ENCODE results near the gene EGFR.

Gene EGFR

GRCh38 chr7:55043691-55044370 lies 25.0 kb downstream of the EGFR start:
- DNase-seq: no peak

- no peak for DNase-seq
Measured at GRCh38 chr7:55044371-55044717, 25.5 kb downstream of the EGFR start.

GRCh38 chr7:55044791-55045190 lies 26.0 kb downstream of the EGFR start:
- no peak for DNase-seq

DNA sequence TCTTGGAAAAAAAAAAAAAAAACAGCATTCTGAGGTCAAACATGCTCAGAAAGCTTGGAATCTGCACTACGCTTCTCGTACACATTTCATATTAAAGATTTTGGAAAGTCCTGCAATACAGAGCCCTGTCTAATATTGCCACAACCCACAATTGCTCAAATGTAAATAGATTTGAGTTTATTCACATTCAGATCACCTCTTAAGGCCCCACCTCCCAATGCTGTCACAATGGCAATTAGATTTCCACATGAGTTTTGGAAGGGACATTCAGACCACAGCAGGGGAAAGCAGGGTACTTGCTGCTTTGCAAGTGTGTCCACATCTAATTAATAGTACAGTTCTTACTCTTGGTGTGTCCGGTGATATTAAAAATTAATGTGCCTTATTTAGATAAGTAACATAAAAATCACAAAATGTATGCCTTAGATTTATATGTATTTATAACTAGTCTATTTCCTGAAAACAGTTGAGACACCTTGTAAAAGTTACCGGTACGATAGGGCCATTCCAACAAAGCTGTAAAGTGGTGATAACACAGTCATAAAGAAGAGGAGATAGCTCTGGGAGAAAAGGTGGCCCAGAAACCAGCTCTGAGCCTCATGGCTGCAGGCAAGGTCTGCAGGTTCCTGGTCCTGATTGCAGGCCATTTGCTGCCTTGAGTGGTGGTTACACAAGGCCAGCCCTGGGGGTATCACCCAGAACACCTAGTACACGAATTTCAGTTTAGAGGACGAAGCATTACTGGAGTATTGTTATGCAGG lies 27.9 kb downstream of the EGFR start:
- no peak for DNase-seq

GRCh38 chr7:55048221-55048859 lies 29.5 kb downstream of the EGFR start:
- peak; percentile 29 to 63 for DNase-seq

GRCh38 chr7:55050281-55050680 lies 31.5 kb downstream of the EGFR start:
- DNase-seq: no peak

DNA sequence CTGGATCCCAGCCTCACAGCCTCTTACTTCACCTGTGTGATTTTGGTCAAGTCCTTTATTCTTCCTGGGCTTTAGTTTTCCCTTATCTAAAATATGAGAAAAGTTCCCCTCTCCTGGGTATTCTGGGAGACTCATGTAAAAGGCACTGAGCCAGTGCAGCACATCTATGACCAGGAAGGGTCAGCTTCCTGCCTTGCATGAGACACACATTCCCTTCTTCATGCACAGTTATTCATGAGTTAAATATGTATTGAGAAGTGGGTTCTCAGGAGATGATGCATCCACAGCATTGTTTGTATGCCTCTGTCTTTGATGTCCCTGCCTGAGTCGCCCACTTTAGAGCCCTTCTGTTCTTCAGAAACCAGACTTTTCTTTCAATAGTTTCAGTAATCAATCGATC lies 33.3 kb downstream of the EGFR start:
- DNase-seq: no peak

DNA sequence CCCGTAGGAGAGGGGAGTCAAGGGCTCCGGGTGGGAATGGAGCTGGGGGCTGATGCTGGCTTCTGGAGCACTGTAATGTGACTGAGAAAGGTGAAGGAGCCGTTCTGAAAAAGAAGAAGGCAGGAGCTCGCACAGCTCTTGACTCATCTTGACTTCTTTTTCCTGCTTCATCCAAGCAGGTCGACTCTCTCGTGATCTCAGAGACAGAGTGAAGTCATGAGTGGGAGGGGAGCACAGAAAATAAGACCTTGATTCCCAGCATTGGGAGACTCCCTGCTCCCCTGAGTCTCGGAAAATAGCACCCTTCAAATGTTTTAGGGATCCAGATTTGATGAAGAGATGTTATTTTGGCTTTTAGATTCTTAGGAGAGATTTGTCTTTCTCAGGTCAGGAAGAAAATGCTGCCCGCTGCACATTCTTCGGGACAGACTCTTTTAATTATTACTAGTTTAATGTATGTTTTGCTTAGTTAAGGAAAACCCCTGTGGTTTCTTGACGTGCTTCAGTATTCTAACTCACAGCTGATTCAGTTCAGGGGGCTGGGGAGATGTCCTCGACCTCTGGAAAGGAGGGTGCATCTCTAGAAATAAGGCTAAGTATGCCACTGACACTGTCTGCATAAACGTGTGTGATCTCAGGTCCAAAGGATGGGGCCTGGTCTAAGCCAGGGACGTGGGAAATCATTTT lies 34.1 kb downstream of the EGFR start:
- DNase-seq: no peak

GRCh38 chr7:55053651-55054571 lies 35.1 kb downstream of the EGFR start:
- DNase-seq: no peak

DNA sequence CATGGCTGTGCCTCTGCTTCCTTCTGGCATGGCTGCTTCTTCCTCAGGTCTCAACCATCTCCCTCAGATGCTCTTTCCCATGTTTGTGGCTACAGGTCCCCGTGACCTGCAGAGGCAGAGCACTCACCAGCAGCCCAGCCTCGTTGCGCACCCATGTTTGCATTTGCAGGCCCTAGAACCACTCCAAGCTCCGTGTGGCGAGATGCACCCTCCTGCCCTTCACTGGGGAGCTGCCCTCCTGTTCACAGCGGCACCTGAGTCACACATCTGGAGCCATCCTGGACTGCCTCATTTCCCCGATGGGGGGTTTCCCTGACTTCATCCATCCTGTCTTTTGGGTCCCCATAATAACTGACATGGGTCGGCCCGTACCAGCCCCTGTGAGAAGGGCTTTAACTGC lies 35.9 kb downstream of the EGFR start:
- no peak for DNase-seq

DNA sequence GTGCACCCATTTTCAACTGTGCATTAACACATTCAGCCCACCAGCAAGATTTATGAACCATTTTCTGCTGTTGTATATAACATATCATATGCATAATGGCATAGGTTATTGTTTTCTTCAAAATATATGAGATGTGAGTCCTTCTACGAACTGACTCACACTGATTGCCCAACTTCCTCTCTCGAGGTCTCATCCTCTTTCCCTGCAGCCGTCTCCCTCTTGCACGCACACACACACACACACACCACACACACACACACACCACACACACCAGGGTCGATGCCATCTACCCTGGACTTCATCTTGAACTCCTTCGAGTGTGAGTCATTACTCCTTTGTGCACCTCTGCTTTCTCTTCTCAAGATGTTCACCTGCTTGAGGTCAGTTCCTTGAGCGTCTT lies 36.7 kb downstream of the EGFR start:
- no peak for DNase-seq

GRCh38 chr7:55056068-55056467 lies 37.3 kb downstream of the EGFR start:
- DNase-seq: no peak

- no peak for DNase-seq
Measured at GRCh38 chr7:55056577-55057480, 38.0 kb downstream of the EGFR start.

- DNase-seq: no peak
Measured at GRCh38 chr7:55058314-55058713, 39.5 kb downstream of the EGFR start.

DNA sequence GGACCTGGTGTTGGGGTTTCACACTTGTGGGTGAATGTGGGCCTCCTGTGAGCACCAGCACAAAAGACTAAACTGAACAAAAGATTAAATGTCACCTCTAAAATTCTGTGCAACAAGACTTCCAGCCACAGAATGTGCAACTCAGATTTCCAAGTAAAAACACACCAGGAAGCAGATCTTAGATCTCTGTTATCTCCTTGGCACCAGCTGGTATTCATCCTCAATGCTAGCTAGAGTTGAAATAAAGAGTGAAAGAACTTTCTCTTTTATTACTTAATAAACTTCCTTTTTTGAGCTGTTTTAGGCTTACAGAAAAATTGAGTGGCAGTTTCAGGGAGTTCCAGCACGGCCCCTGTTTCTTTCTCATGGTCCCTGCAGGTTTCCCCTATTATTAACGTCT lies 40.2 kb downstream of the EGFR start:
- DNase-seq: no peak

DNA sequence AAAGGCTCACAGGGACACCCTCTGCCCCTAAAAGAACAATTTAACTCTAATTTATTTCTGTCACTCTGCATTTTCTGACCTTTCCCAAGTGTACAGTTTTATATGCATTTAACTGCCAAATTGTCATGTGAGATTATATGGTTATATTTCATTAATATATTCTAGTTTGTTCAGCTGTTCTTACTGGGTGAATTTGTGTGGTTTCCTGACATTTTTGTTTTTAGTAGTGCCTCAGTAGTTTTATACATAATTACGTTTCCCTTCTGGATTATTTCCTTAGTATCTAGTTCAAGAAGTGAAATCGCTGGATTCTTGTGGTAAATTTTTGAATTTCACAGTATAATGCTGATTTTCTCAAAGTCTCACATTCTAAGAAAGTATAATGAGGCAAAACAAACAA lies 41.3 kb downstream of the EGFR start:
- no peak for DNase-seq

- DNase-seq: no peak
Measured at GRCh38 chr7:55060636-55061022, 41.8 kb downstream of the EGFR start.

DNA sequence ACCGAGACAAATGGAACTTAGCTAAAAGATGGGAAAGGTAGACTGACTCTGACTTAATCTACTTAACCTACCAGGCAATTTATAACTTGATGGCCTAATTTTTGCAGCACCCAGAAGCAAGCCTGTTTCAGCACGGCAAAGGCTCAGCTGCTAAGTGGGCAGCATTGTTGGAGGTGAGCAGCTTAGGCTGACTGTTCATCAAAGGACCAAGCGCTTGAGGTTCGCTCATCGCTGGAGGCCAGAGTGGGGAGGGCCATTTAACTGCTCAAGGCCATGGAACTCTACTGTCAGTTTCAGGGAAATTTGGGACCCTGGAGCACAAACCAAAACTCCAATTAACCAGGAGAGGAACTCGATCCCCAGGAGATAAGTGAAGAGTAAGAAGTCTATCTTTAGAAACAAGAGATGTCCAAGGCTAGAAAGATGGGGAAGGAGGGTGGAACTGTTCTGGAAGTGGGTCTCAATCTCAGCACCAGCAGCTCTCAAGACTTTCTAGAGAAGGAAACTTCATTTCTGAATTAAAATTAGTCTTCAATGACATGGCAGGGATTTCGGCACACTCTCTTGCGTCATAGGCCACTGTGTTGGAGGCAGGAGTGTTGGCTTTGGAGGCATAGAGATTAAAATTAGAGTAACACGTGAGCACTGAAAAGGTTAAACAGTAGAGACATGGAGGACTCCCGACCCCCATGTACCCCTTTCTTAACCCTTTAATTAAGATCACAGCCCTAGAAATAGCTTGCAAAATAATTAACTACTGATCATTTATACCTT lies 43.1 kb downstream of the EGFR start:
- no peak for DNase-seq

DNA sequence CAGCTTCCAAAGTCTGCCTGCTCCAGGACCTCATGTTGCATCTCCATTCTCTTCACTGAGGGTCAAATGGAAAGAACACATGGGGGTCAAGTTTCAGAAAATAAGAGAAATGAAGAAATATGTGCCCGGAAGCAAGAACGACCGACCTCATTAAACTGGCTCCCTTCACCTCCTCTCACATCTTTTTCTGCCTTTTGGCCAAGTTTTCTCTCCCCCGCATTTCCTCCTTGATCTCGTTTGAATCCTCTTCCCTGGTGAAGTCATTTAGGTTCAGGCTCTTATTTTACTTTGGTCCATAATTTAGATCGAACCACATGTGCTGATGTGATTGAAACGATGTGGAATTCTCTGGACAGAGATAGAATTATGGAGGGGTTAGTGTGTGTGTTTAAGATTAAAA lies 44.2 kb downstream of the EGFR start:
- DNase-seq: no peak

DNA sequence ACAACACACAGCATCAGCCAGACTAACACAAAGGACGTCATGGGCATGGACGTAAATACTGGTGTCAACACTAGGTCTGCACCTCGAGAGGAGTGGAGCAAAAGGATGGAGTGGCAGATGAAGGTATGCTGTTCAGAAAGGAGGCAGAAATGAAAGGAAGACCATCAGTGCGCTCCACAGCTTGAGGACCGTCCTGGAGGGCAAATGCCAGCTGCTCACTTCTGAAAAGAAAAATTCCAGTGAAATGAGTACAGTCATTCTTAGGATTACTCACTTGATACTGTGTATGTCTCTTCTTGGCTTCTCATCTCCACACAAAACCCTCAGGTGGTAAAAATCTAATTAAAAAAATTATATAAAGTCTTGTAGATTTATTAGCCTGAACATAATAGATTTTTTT lies 44.8 kb downstream of the EGFR start:
- DNase-seq: no peak

DNA sequence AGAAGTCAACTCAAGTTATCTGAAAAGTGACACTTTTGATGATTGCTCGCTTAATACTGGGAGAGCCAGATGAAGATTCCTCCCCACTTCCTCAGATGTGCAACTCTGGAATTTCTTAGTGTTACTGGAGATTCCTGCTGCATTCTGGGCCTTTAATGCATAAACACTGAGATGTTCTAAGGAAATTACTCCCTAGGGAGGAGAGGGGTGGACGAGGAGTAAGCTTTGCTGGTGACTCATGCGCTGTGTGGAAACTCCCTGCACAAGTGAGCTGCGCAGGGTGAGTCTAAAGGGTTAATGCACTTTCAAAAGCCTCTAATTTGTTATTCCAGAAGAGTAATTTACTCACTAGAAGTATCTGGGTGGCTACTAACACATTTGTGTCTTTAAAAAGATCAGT lies 46.3 kb downstream of the EGFR start:
- DNase-seq: no peak

Measured in SHP77 (cell line).